Measurements from ENCODE around the gene CIC. TPM values are rescaled to one million over a fixed set of nuclear protein-coding genes. Genes with fewer than 3 reads are reported as not detected.

CIC gene
- total RNA-seq, 3 donors from 2014 or later = 20.2 to 25.6 (median 24.9) TPM

DNA sequence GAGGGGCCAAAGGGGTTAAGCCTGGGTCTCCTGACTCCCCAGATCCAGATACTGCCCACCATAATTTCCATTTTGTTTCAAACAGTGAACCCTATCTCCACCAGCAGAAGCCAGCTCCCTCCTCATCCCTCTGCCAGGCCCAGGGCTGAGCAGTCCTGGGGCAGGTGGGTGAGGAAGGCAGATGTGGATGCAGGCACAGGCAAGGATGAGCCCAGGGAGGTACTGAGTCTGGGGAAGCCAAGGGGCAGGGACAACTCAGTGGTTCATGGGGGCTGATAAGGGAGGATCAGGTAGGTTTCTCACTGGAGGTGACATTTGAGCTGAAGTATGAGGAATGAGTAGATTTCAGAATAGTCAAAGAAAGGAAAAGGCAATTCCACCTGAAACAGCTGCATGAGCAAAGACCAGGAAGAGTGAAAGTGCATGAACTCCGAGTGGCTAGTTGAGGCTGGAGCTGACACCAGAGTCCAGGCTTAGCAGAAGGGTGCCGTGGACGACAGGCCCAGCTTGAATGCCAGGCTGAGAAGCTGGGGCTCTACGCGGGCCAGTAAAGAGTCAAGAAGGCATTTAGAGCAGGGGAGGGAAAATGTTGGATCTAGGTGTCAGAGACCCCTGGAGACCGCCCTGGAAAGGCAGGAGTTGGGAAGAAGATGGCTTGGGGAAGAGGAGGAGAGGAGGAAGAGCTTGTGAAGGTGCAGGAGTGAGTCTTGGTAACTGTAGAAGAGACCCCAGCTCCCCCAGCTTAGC lies 10.3 kb downstream of the CIC start:
- Histone ChIP-seq H3K4me1 (peaks cover 14 to 46% of the 10 kb centered on the region in 2 donors), H3K4me3 (peak overlapping the region; percentile 77 to 93 (median 83))

DNA sequence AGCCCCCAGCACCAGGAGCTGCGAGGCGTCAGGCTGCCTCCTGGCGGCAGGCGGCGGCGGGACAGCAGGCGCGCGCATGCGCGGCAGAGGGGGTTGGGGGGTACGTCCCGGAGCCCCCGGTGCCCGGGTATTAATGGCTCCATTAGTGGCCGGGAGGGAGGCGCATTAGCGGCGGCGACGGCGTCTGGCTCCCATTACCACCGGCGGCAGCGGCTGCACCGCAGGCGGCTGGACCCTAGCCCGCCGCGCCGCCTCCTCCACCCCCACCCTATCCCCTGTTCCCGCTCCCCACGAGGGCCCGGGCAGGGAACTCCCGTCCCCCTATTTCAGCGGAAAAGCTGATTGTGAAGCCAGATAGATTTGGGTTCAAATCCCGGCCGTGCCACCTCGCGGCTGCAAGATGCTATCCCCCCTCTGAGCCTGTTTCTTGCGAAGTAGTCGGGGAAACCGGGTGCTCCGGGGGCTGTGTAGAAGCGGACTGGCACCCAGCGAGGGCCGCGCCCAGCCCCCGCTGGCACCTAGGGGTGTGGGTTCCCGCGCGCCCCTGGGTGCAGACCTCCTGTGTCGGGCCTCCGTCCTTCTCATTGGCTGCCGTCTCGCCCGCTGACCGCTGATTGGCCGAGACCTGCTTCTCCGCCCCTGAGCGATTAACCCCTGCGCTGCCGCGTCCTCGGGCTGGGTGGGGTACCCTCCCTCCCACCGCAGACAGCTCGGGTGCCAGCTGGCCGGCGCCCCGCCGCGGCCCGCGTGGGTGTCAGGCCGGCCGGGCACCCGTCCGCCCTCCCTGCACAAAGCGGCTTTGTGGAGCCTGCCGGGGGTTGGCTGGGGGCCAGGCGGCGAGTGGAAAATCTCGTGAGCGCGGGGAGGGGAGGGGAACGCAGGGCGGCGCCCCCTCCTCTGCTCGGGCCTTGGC lies 11.1 kb downstream of the CIC start:
- H3K27ac ChIP-seq = peak overlapping the region; percentile 97 to 100
- peak overlapping the region; percentile 77 to 93 (median 83) for H3K4me3 ChIP-seq
- H3K9me3 ChIP-seq = no peaks in the 10 kb centered on the region
- H3K36me3 ChIP-seq = no peaks in the 10 kb centered on the region
- no peak for TF ChIP-seq POLR2A (IDR thresholded peaks at IDR 0.05)
- TF ChIP-seq POLR2AphosphoS5 (IDR thresholded peaks at IDR 0.05) = peak; percentile 80 to 87 (median 81)
- TF ChIP-seq, protein P1, sequence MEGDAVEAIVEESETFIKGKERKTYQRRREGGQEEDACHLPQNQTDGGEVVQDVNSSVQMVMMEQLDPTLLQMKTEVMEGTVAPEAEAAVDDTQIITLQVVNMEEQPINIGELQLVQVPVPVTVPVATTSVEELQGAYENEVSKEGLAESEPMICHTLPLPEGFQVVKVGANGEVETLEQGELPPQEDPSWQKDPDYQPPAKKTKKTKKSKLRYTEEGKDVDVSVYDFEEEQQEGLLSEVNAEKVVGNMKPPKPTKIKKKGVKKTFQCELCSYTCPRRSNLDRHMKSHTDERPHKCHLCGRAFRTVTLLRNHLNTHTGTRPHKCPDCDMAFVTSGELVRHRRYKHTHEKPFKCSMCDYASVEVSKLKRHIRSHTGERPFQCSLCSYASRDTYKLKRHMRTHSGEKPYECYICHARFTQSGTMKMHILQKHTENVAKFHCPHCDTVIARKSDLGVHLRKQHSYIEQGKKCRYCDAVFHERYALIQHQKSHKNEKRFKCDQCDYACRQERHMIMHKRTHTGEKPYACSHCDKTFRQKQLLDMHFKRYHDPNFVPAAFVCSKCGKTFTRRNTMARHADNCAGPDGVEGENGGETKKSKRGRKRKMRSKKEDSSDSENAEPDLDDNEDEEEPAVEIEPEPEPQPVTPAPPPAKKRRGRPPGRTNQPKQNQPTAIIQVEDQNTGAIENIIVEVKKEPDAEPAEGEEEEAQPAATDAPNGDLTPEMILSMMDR (IDR thresholded peaks at IDR 0.05) = peak; percentile 88 to 97 (median 88)
- peak; percentile 87 to 91 for DNase-seq (ENCODE audit: low spot score in 2 of 2)
- intact Hi-C loops (cut with DNase I; ENCODE audit: low total_unique reads) = no loop called here
- no peaks in the 10 kb centered on the region for H3K27me3 ChIP-seq
- peaks cover 17 to 40% of the 10 kb centered on the region in 2 donors for H3K4me1 ChIP-seq

More for the DNA sequence above, 10.3 kb downstream of the CIC start:
- H3K27ac ChIP-seq = peak overlapping the region; percentile 97 to 100
- intact Hi-C loops (cut with DNase I; ENCODE audit: low total_unique reads) = no loop called here
- no peaks in the 10 kb centered on the region for H3K27me3 ChIP-seq
- DNase-seq (ENCODE audit: low spot score in 2 of 2) = no peak
- no peaks in the 10 kb centered on the region for H3K9me3 ChIP-seq
- TF ChIP-seq, protein P1 (IDR thresholded peaks at IDR 0.05) = no peak
- no peak for TF ChIP-seq POLR2AphosphoS5 (IDR thresholded peaks at IDR 0.05)
- no peak for TF ChIP-seq POLR2A (IDR thresholded peaks at IDR 0.05)
- no peaks in the 10 kb centered on the region for H3K36me3 ChIP-seq

DNA sequence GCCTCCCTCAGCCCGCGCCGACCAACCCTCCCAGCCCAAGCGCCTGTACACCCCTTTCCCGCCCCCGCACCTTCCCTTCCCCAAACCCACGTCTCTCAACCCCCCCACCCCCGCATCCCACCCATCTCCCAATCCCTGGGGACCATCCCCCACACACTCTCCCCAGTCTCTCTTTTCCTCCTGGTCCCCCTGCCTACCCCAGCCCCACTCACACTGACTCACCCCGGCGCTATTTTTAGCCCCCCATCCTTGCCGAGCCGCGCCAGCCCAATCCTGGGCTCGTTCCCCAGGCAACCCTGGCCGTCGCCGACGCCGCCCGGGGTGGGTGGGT lies 11.7 kb downstream of the CIC start:
- peak overlapping the region; percentile 97 to 100 for H3K27ac ChIP-seq
- intact Hi-C loops (cut with DNase I; ENCODE audit: low total_unique reads) = no loop called here
- H3K4me3 ChIP-seq = peak overlapping the region; percentile 77 to 93 (median 83)
- peaks cover 17 to 45% of the 10 kb centered on the region in 2 donors for H3K4me1 ChIP-seq
- no peaks in the 10 kb centered on the region for H3K9me3 ChIP-seq
- no peaks in the 10 kb centered on the region for H3K36me3 ChIP-seq
- H3K27me3 ChIP-seq = no peaks in the 10 kb centered on the region
- no peak for TF ChIP-seq POLR2AphosphoS5 (IDR thresholded peaks at IDR 0.05)
- TF ChIP-seq, protein P1 (IDR thresholded peaks at IDR 0.05) = no peak
- TF ChIP-seq POLR2A (IDR thresholded peaks at IDR 0.05) = no peak
- no peak for DNase-seq (ENCODE audit: low spot score in 2 of 2)

DNA sequence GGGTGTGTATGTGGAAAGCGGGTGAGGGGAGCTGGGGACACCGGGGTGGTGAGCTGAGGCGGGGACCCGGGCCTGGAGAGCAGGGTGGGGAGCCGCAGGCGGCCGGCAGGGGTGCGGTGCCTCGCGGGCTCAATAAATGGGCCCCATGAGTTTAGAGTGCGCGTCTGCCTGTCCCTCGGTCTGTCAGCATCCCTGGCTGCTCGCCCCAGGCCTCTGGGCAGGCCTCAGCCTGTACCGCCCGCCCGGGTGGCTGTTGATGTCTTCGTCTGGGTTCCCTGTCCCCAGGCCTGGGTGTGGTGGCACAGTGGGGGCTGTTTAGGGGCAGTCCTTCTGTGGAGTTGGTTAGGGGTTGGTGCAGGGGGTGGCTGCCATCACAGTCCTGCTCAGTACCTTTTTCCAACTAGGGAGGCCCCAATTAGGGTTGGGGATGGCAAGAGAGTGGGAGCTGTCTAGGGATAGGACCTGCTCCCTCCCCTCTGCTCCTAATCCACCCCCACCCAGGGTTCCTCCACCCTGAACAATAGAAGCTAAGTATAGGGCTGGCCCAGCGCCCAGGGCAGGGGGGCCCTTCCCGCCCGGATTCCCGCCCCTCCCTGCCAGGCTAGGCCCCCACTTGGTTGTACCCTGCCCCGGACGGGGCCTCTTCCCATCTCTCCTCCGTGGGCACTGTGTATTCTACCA lies 12.2 kb downstream of the CIC start:
- Histone ChIP-seq H3K9me3 (no peaks in the 10 kb centered on the region), H3K36me3 (no peaks in the 10 kb centered on the region), H3K27me3 (no peaks in the 10 kb centered on the region), H3K4me1 (peaks cover 17 to 45% of the 10 kb centered on the region in 2 donors), H3K27ac (peak overlapping the region; percentile 97 to 100), H3K4me3 (peak overlapping the region; percentile 77 to 93 (median 83))
- TF ChIP-seq POLR2A (IDR thresholded peaks at IDR 0.05) = no peak
- TF ChIP-seq, protein P1 (IDR thresholded peaks at IDR 0.05) = peak in 1 of 3 donors; percentile 7
- intact Hi-C loops (cut with DNase I; ENCODE audit: low total_unique reads) = no loop called here
- peak in 1 of 2 donors; percentile 83 for DNase-seq (ENCODE audit: low spot score in 2 of 2)
